Fibroblast of lung (primary cell): Measurements from ENCODE around the gene NDUFAF2. TPM values are rescaled to one million over a fixed set of nuclear protein-coding genes. Genes with fewer than 3 reads are reported as not detected.

Source experiments
- DNase-seq, 2 donors: peaks; one replicate each; pipeline versions ENCODE4 v3.0.0 to v3.0.0-alpha.2; 2010; ENCODE audit warnings: low read depth in 2 of 2
- H2AFZ ChIP-seq: 2 replicates; pipeline ENCODE4 v1.5.1; 2012; ENCODE audit warnings: low read length, control low read depth, inconsistent platforms
- H3K27ac ChIP-seq: 2 replicates; pipeline ENCODE4 v1.5.1; 2011; ENCODE audit warnings: low read length, control low read depth; ENCODE audit not compliant: insufficient read depth
- H3K27me3 ChIP-seq: 2 replicates; pipeline ENCODE4 v1.5.1; 2011; ENCODE audit warnings: mild to moderate bottlenecking, low read length; ENCODE audit not compliant: control insufficient read depth, insufficient read depth
- H3K36me3 ChIP-seq: 2 replicates; pipeline ENCODE4 v1.5.1; 2011; ENCODE audit warnings: low read length; ENCODE audit not compliant: control insufficient read depth, insufficient read depth
- H3K4me1 ChIP-seq: 2 replicates; pipeline ENCODE4 v1.5.1; 2011; ENCODE audit warnings: low read length; ENCODE audit not compliant: control insufficient read depth, insufficient read depth; ENCODE audit errors: extremely low read depth
- H3K4me2 ChIP-seq: 2 replicates; pipeline ENCODE4 v1.5.1; 2011; ENCODE audit warnings: low read length, control low read depth; ENCODE audit not compliant: insufficient read depth; ENCODE audit errors: extremely low read depth
- H3K4me3 ChIP-seq, 4 experiments: fragments of 200-600 bp in 1 of 4; sonication (generic) in 1 of 4; replicated peaks in 1 of 4; 2 replicates each; pipeline ENCODE4 v1.5.1; 2011 to 2016; ENCODE audit warnings: low read length in 4 of 4, low read depth in 3 of 4, mild to moderate bottlenecking in 3 of 4, control low read depth in 2 of 4, inconsistent platforms in 1 of 4, mixed read lengths in 1 of 4; ENCODE audit not compliant: insufficient read depth in 1 of 4; ENCODE audit errors: control extremely low read depth in 1 of 4
- H3K79me2 ChIP-seq: 2 replicates; pipeline ENCODE4 v1.5.1; 2012; ENCODE audit warnings: mild to moderate bottlenecking, low read length, inconsistent platforms; ENCODE audit not compliant: control insufficient read depth, insufficient read depth
- H3K9ac ChIP-seq: 2 replicates; pipeline ENCODE4 v1.5.1; 2011; ENCODE audit warnings: mild to moderate bottlenecking, low read length, control low read depth; ENCODE audit not compliant: insufficient read depth
- H3K9me3 ChIP-seq: 2 replicates; pipeline ENCODE4 v1.5.1; 2012; ENCODE audit warnings: low read depth, low read length; ENCODE audit not compliant: control insufficient read depth, insufficient read depth
- H4K20me1 ChIP-seq: 2 replicates; pipeline ENCODE4 v1.5.1; 2011; ENCODE audit warnings: low read length; ENCODE audit not compliant: control insufficient read depth, insufficient read depth; ENCODE audit errors: extremely low read depth
- EZH2 ChIP-seq: IDR thresholded peaks from 2 replicates; pipeline ENCODE4 v1.5.1; 2012; ENCODE audit warnings: low read length, control low read depth, mild to moderate bottlenecking; ENCODE audit errors: missing control alignments
- polyA plus RNA-seq, 2 donors: library from polyadenylated mRNA; depleted of rRNA in 1 of 2; stranded (reverse) in 1 of 2; unstranded in 1 of 2; fragments of >200 nt; gene quantifications; 2 replicates each; pipeline ENCODE4 v1.2.1, GENCODE V29; 2011 to 2012; ENCODE audit warnings: missing spikeins in 1 of 2
- total RNA-seq: library from RNA; depleted of rRNA; stranded (reverse); fragments of >200 nt; gene quantifications from 2 replicates; pipeline ENCODE4 v1.2.1, GENCODE V29; 2014
- TF ChIP-seq, protein P1 (sequence below), 2 donors: IDR thresholded peaks in 1 of 2; conservative IDR thresholded peaks in 1 of 2; 1 replicate in 1 of 2; 2 replicates in 1 of 2; pipeline ENCODE4 v1.5.1; 2011 to 2012; ENCODE audit warnings: low read length in 2 of 2, control low read depth in 1 of 2, inconsistent platforms in 1 of 2, low read depth in 1 of 2, mild to moderate bottlenecking in 1 of 2

NDUFAF2 gene
- total and polyA plus RNA-seq, 2 donors (not counting 1 experiment from before 2014, with no cell fraction given), result 30.9 to 53.2 TPM

GRCh38 chr5:60989790-60990189, 44.8 kb downstream of the NDUFAF2 start:
- Histone ChIP-seq H3K27ac (no peak overlapping the region), H2AFZ (no peak overlapping the region), H3K4me2 (no peak overlapping the region), H3K9ac (no peak overlapping the region), H4K20me1 (no peaks in the 10 kb centered on the region), H3K4me3 (no peak overlapping the region), H3K4me1 (no peaks in the 10 kb centered on the region), H3K27me3 (no peaks in the 10 kb centered on the region), H3K79me2 (no peaks in the 10 kb centered on the region), H3K36me3 (no peaks in the 10 kb centered on the region), H3K9me3 (no peaks in the 10 kb centered on the region)
- TF ChIP-seq EZH2, result no peak
- TF ChIP-seq, protein P1, sequence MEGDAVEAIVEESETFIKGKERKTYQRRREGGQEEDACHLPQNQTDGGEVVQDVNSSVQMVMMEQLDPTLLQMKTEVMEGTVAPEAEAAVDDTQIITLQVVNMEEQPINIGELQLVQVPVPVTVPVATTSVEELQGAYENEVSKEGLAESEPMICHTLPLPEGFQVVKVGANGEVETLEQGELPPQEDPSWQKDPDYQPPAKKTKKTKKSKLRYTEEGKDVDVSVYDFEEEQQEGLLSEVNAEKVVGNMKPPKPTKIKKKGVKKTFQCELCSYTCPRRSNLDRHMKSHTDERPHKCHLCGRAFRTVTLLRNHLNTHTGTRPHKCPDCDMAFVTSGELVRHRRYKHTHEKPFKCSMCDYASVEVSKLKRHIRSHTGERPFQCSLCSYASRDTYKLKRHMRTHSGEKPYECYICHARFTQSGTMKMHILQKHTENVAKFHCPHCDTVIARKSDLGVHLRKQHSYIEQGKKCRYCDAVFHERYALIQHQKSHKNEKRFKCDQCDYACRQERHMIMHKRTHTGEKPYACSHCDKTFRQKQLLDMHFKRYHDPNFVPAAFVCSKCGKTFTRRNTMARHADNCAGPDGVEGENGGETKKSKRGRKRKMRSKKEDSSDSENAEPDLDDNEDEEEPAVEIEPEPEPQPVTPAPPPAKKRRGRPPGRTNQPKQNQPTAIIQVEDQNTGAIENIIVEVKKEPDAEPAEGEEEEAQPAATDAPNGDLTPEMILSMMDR (conservative IDR thresholded peaks at IDR 0.05 in 1 of 2, IDR thresholded peaks at IDR 0.05 in 1 of 2; ENCODE audit: low read depth in 1 of 2, low read length in 2 of 2), result no peak
- DNase-seq, result no peak

GRCh38 chr5:60992871-60993270, 47.9 kb downstream of the NDUFAF2 start:
- Histone ChIP-seq H3K4me2 (no peak overlapping the region), H2AFZ (no peak overlapping the region), H3K27me3 (no peaks in the 10 kb centered on the region), H3K9ac (no peak overlapping the region), H3K27ac (no peak overlapping the region), H3K36me3 (no peaks in the 10 kb centered on the region), H3K79me2 (no peaks in the 10 kb centered on the region), H3K9me3 (no peaks in the 10 kb centered on the region), H4K20me1 (no peaks in the 10 kb centered on the region), H3K4me1 (no peaks in the 10 kb centered on the region), H3K4me3 (no peak overlapping the region)
- DNase-seq, result no peak
- no peak for TF ChIP-seq EZH2
- TF ChIP-seq, protein P1 (conservative IDR thresholded peaks at IDR 0.05 in 1 of 2, IDR thresholded peaks at IDR 0.05 in 1 of 2; ENCODE audit: low read depth in 1 of 2, low read length in 2 of 2), result no peak

GRCh38 chr5:60993425-60993824, 48.4 kb downstream of the NDUFAF2 start:
- H3K9ac ChIP-seq, result no peak overlapping the region
- H3K27ac ChIP-seq, result no peak overlapping the region
- DNase-seq, result no peak
- no peaks in the 10 kb centered on the region for H3K36me3 ChIP-seq
- H3K9me3 ChIP-seq, result no peaks in the 10 kb centered on the region
- no peak overlapping the region for H2AFZ ChIP-seq
- H3K79me2 ChIP-seq, result no peaks in the 10 kb centered on the region
- no peaks in the 10 kb centered on the region for H4K20me1 ChIP-seq
- no peak overlapping the region for H3K4me2 ChIP-seq
- TF ChIP-seq EZH2, result no peak
- TF ChIP-seq, protein P1 (conservative IDR thresholded peaks at IDR 0.05 in 1 of 2, IDR thresholded peaks at IDR 0.05 in 1 of 2; ENCODE audit: low read depth in 1 of 2, low read length in 2 of 2), result no peak
- H3K4me1 ChIP-seq, result no peaks in the 10 kb centered on the region
- no peak overlapping the region for H3K4me3 ChIP-seq
- H3K27me3 ChIP-seq, result no peaks in the 10 kb centered on the region
